ENCODE results near the gene TMEM184C.

GRCh38 chr4:147571036-147571770 is 46.0 kb upstream of the TMEM184C start:
- TF ChIP-seq POLR2AphosphoS5 (IDR thresholded peaks at IDR 0.05; ENCODE audit: low read depth, low read length): no peak
- TF ChIP-seq POLR2A (IDR thresholded peaks at IDR 0.05; ENCODE audit: control extremely low read depth in 1 of 2, low read depth in 2 of 2, low read length in 2 of 2): no peak
- no peak for TF ChIP-seq ATF3 (IDR thresholded peaks at IDR 0.05; ENCODE audit: insufficient read depth, low read depth, low read length)

All from H1 (cell line).